Right lobe of liver (tissue), 6 donors: ENCODE data around the gene GRIA3. TPM values are rescaled to one million over a fixed set of nuclear protein-coding genes. Genes with fewer than 3 reads are reported as not detected.

Experiments
- ATAC-seq, 4 donors: fragments of 200-7000 bp; cut with Tn5 transposase; one replicate each; pipeline ENCODE4 v1.9.1; 2020; ENCODE audit warnings: mild to moderate bottlenecking in 4 of 4, moderate library complexity in 4 of 4
- DNase-seq, 3 donors: peaks; one replicate each; pipeline ENCODE4 v3.0.0-alpha.2; 2020
- H3K27ac ChIP-seq, 3 donors: fragments of 200-600 bp; one replicate each; pipeline ENCODE4 v1.8.0; 2022
- H3K27me3 ChIP-seq, 2 donors: fragments of 200-600 bp; one replicate each; pipeline ENCODE4 v1.8.0; 2022
- H3K36me3 ChIP-seq, 4 donors: fragments of 200-600 bp; sonication (generic) in 1 of 4; one replicate each; pipeline versions ENCODE4 v1.5.1 to v1.8.0; 2017 to 2022; ENCODE audit warnings: control low read depth in 1 of 4
- H3K4me1 ChIP-seq, 4 donors: fragments of 200-600 bp; sonication (generic) in 1 of 4; one replicate each; pipeline versions ENCODE4 v1.5.1 to v1.8.0; 2017 to 2022; ENCODE audit warnings: control low read depth in 1 of 4
- H3K4me3 ChIP-seq, 3 donors: fragments of 200-600 bp; one replicate each; pipeline ENCODE4 v1.8.0; 2022
- H3K9me3 ChIP-seq, 4 donors: fragments of 200-600 bp; sonication (generic) in 1 of 4; one replicate each; pipeline versions ENCODE4 v1.5.1 to v1.8.0; 2017 to 2022; ENCODE audit warnings: control low read depth in 1 of 4
- CTCF ChIP-seq, 4 donors: fragments of 200-600 bp in 3 of 4; fragments of 450-650 bp in 1 of 4; IDR thresholded peaks; one replicate each; pipeline versions ENCODE4 v1.5.1 to v1.8.0; 2016 to 2022; ENCODE audit warnings: antibody characterized with exemption in 4 of 4, mild to moderate bottlenecking in 2 of 4
- POLR2A ChIP-seq: fragments of 450-650 bp; IDR thresholded peaks from one replicate; pipeline ENCODE4 v1.6.1; 2017; ENCODE audit warnings: antibody characterized with exemption, mild to moderate bottlenecking
- WGBS: methylation state at CpG from one replicate; pipeline ENCODE4 v1.1.6; 2018; ENCODE audit warnings: low coverage, low lambda C conversion rate; ENCODE audit not compliant: insufficient coverage; ENCODE audit errors: missing lambda C conversion rate; 5-methylcytosine and 5-hydroxymethylcytosine counted together
- intact Hi-C, 2 donors: fragments of 100-400 bp; cut with DNase I; formaldehyde crosslinking; loops; one replicate each; pipeline versions ENCODE4 v1.11.2 to v1.14.1; 2022
- total RNA-seq, 6 experiments: library from RNA; depleted of rRNA in 2 of 6; stranded (reverse); fragments of >200 nt in 2 of 6; fragmentation: NEBNext Ultra II Directional in 3 of 6; extraction: Animal tissue kit (Norgen Biotek cat#: 25700) in 3 of 6; gene quantifications; one replicate each; pipeline versions ENCODE4 v1.1.0 to v1.2.4, GENCODE V29; 2016 to 2023
- donor health status: DM: no; HTN: yes; CAD: no.
- donor health status: DM: no; HTN: no; CAD: no.
- donor health status: DM: no; HTN: no; CAD: no.
- donor health status: DM: no; HTN: yes; CAD: no.
- donor health status: DM: no; HTN: yes; CAD: no.

GRIA3 gene
- total RNA-seq, 6 experiments from 2014 or later: 0.93 to 6.4 (median 4.1) TPM

- DNase-seq (no peak), ATAC-seq (peak in 3 of 4 donors; percentile 20 to 58 (median 57))
- no peaks in the 10 kb centered on the region for H3K4me1 ChIP-seq
- no peaks in the 10 kb centered on the region for H3K27me3 ChIP-seq
- no peak for TF ChIP-seq POLR2A
- peak; percentile 13 to 43 (median 28) for TF ChIP-seq CTCF (IDR thresholded peaks at IDR 0.05)
- no peaks in the 10 kb centered on the region for H3K9me3 ChIP-seq
- no peak overlapping the region for H3K4me3 ChIP-seq
- 25% methylated on average over 1 of the region's 1 CpG for WGBS
- H3K27ac ChIP-seq: no peak overlapping the region
- no peaks in the 10 kb centered on the region for H3K36me3 ChIP-seq
- intact Hi-C loops: no loop called here
Measured at GRCh38 chrX:123173833-123174232, 10.2 kb upstream of the GRIA3 start.

GRCh38 chrX:123175366-123176122 is 8.5 kb upstream of the GRIA3 start:
- H3K9me3 ChIP-seq: no peaks in the 10 kb centered on the region
- ATAC-seq (no peak), DNase-seq (no peak)
- H3K4me3 ChIP-seq: no peak overlapping the region
- no peak overlapping the region for H3K27ac ChIP-seq
- no peaks in the 10 kb centered on the region for H3K27me3 ChIP-seq
- H3K36me3 ChIP-seq: no peaks in the 10 kb centered on the region
- TF ChIP-seq CTCF (IDR thresholded peaks at IDR 0.05): no peak
- no peak for TF ChIP-seq POLR2A
- H3K4me1 ChIP-seq: no peaks in the 10 kb centered on the region
- intact Hi-C loops: no loop called here

- intact Hi-C loops: no loop called here
- Histone ChIP-seq H3K36me3 (no peaks in the 10 kb centered on the region), H3K9me3 (no peaks in the 10 kb centered on the region), H3K27ac (no peak overlapping the region), H3K4me1 (no peaks in the 10 kb centered on the region), H3K4me3 (no peak overlapping the region), H3K27me3 (no peaks in the 10 kb centered on the region)
- ATAC-seq: no peak
- DNase-seq: no peak
- TF ChIP-seq POLR2A (no peak), CTCF (IDR thresholded peaks at IDR 0.05) (no peak)
- 30% methylated on average over 5 of the region's 5 CpGs for WGBS
Measured at GRCh38 chrX:123181233-123181914, 2.7 kb upstream of the GRIA3 start.

- intact Hi-C loops: no loop called here
- TF ChIP-seq POLR2A (no peak), CTCF (IDR thresholded peaks at IDR 0.05) (no peak)
- ATAC-seq (peak; percentile 75 to 87 (median 80)), DNase-seq (peak; percentile 51 to 62 (median 55))
- Histone ChIP-seq H3K27ac (no peak overlapping the region), H3K4me3 (peak overlapping the region; percentile 30 to 40 (median 40)), H3K27me3 (no peaks in the 10 kb centered on the region), H3K36me3 (no peaks in the 10 kb centered on the region), H3K4me1 (no peaks in the 10 kb centered on the region), H3K9me3 (no peaks in the 10 kb centered on the region)
- 56% methylated on average over 10 of the region's 27 CpGs for WGBS
Measured at GRCh38 chrX:123184866-123185276, 793 bp downstream of the GRIA3 start.
